Mesothelial cell of epicardium (in vitro differentiated cells): ENCODE results near the gene IRAK1BP1. TPM values are rescaled to one million over a fixed set of nuclear protein-coding genes. Genes with fewer than 3 reads are reported as not detected.

Experiments
- DNase-seq, 2 experiments: peaks; one replicate each; pipeline ENCODE4 v3.0.0; 2021; ENCODE audit warnings: low spot score in 2 of 2; ENCODE audit not compliant: unreplicated experiment in 2 of 2
- H3K27ac Mint-ChIP-seq: 2 replicates; pipeline ENCODE4 v1.8.0; 2021; ENCODE audit warnings: mixed read lengths
- H3K27me3 Mint-ChIP-seq: 2 replicates; pipeline ENCODE4 v1.8.0; 2021; ENCODE audit warnings: low read depth, mixed read lengths
- H3K36me3 Mint-ChIP-seq: 2 replicates; pipeline ENCODE4 v1.8.0; 2021; ENCODE audit warnings: mixed read lengths
- H3K4me1 Mint-ChIP-seq: 2 replicates; pipeline ENCODE4 v1.8.0; 2021; ENCODE audit warnings: mixed read lengths
- H3K4me3 Mint-ChIP-seq: 2 replicates; pipeline ENCODE4 v1.8.0; 2021; ENCODE audit warnings: mild to moderate bottlenecking, moderate library complexity, mixed read lengths
- H3K9me3 Mint-ChIP-seq: 2 replicates; pipeline ENCODE4 v1.8.0; 2021; ENCODE audit warnings: mixed read lengths
- CTCF ChIP-seq: fragments of 200-600 bp; sonication (generic); IDR thresholded peaks from one replicate; pipeline ENCODE4 v1.5.0; 2021; ENCODE audit warnings: antibody characterized with exemption; ENCODE audit not compliant: unreplicated experiment
- total RNA-seq: library from RNA; stranded (reverse); gene quantifications from 3 replicates; pipeline ENCODE4 v1.2.1, GENCODE V29; 2021

IRAK1BP1 gene
- total RNA-seq = 6.3 to 7.8 TPM (median 7.8 TPM) in 3 replicates

- DNase-seq = peak; percentile 53 to 77
- Mint-ChIP-seq H3K27me3 (no peaks in the 10 kb centered on the region), H3K9me3 (no peaks in the 10 kb centered on the region), H3K4me3 (peak within 1 kb of the TSS; percentile 97), H3K36me3 (peaks cover 8% of the 10 kb centered on the region), H3K27ac (peak within 1 kb of the TSS; percentile 97), H3K4me1 (peaks cover 22% of the 10 kb centered on the region)
- TF ChIP-seq CTCF = no peak
Observed at GRCh38 chr6:78867370-78868040, at the start of gene IRAK1BP1. IRAK1BP1 (plus strand) TSS chr6:78867551; CDS start chr6:78867577, 26 bp downstream.

- H3K9me3 Mint-ChIP-seq = peaks cover 31% of the 10 kb centered on the region
- H3K4me3 Mint-ChIP-seq = no peak overlapping the region
- no peaks in the 10 kb centered on the region for H3K36me3 Mint-ChIP-seq
- H3K27me3 Mint-ChIP-seq = peaks cover 4% of the 10 kb centered on the region
- DNase-seq = no peak
- no peak overlapping the region for H3K27ac Mint-ChIP-seq
- TF ChIP-seq CTCF = no peak
- no peaks in the 10 kb centered on the region for H3K4me1 Mint-ChIP-seq
Observed at GRCh38 chr6:78824045-78824444, 43.3 kb upstream of the IRAK1BP1 start.

GRCh38 chr6:78829407-78829806, 37.9 kb upstream of the IRAK1BP1 start:
- Mint-ChIP-seq H3K4me1 (peaks cover 21% of the 10 kb centered on the region), H3K27me3 (peaks cover 3% of the 10 kb centered on the region), H3K27ac (no peak overlapping the region), H3K9me3 (no peaks in the 10 kb centered on the region), H3K4me3 (no peak overlapping the region), H3K36me3 (no peaks in the 10 kb centered on the region)
- DNase-seq = no peak
- TF ChIP-seq CTCF = no peak

GRCh38 chr6:78830805-78831204, 36.5 kb upstream of the IRAK1BP1 start:
- Mint-ChIP-seq H3K9me3 (no peaks in the 10 kb centered on the region), H3K36me3 (no peaks in the 10 kb centered on the region), H3K27me3 (peaks cover 3% of the 10 kb centered on the region), H3K27ac (no peak overlapping the region), H3K4me3 (no peak overlapping the region), H3K4me1 (peaks cover 21% of the 10 kb centered on the region)
- no peak for DNase-seq
- TF ChIP-seq CTCF = no peak

- Mint-ChIP-seq H3K27me3 (peaks cover 3% of the 10 kb centered on the region), H3K36me3 (no peaks in the 10 kb centered on the region), H3K4me1 (peaks cover 21% of the 10 kb centered on the region), H3K27ac (peak overlapping the region; percentile 35), H3K4me3 (no peak overlapping the region), H3K9me3 (no peaks in the 10 kb centered on the region)
- TF ChIP-seq CTCF = no peak
- no peak for DNase-seq
Observed at GRCh38 chr6:78831492-78831891, 35.9 kb upstream of the IRAK1BP1 start.
